AG09319 (cell line): ENCODE measurements around the gene RNF126.
A peak's percentile ranks its signal among the peaks of the same experiment; 100 is the strongest.
"Not testable (repeated sequence)": the region's sequence is repeated elsewhere in the genome, so short reads cannot be mapped to it uniquely, and the experiment has no call there.

Experiments used
- DNase-seq: peaks from one replicate; pipeline ENCODE4 v3.0.0-alpha.2; 2010; ENCODE audit warnings: low read depth; ENCODE audit errors: extremely low read depth
- CTCF ChIP-seq: IDR thresholded peaks from 2 replicates; pipeline ENCODE4 v1.5.1; 2011; ENCODE audit warnings: low read depth, mild to moderate bottlenecking, inconsistent platforms, low read length, moderate library complexity

Gene RNF126

DNA sequence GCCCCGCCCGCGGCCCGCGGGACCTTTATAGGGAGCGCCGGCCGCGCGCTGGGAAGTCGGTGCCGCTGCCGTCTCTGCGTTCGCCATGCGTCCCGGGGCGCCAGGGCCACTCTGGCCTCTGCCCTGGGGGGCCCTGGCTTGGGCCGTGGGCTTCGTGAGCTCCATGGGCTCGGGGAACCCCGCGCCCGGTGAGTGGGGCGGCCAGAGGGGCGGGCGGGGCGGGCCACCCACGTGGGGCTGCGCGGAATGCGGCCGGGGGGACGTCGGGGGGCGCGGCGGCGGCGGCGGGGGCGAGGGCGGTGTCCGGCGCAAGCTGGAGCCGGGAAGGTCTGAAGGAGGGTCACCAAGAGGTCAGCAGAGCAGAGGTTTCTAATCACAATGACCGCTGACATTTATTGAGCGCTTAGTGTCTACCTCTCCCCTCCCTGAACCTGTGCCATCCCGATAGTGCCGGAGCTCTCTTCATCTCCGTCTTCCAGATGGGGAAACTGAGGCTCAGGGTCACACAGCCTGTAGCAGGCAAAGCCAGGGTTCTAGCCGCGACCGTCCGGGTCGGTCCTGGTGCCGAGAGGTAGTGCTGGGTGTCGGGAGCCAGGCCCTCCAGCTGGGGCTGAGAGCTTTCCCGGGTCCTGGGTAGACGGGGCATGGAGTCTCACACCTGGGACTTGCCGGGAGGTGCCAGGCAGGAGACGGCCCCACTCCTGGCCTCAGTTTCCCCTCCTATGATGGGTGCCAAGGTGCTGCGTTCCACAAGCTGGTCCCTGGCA lies 13.5 kb upstream of the RNF126 start, which contains the start of gene FSTL3:
TSS of gene FSTL3 (plus strand) at position 54 of the 767 bp plus-strand sequence. CDS start at position 86, 32 bp downstream.
- TF ChIP-seq CTCF, result no peak
- DNase-seq, result no peak

GRCh38 chr19:676007-676338 lies 13.0 kb upstream of the RNF126 start:
- DNase-seq, result no peak
- no peak for TF ChIP-seq CTCF

- no peak for TF ChIP-seq CTCF
- no peak for DNase-seq
Observed at GRCh38 chr19:674282-675151, 11.5 kb upstream of the RNF126 start.

DNA sequence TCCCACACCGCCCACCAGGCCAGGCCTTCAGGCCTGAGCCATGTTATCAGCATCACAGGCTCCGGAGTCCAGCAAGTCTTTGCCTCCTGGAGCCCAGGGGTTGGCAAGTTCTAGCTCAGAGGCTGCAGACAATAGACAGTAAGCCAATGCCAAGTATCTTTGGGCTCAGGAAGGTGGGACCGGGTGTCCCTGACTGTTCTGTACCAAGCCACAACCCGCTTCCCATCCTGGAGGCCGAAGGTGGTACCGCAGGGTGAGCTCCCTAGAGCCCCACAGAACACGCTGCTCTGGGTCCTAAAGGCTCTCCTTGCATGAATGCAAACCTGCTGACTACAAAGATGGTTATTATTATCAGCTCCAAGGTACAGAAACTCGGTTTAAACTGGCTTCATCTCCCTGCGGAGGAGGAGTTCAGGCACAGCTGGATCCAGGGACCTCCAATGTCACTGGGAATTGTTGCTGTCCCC lies 7.6 kb upstream of the RNF126 start:
- DNase-seq, result no peak
- TF ChIP-seq CTCF, result no peak

DNA sequence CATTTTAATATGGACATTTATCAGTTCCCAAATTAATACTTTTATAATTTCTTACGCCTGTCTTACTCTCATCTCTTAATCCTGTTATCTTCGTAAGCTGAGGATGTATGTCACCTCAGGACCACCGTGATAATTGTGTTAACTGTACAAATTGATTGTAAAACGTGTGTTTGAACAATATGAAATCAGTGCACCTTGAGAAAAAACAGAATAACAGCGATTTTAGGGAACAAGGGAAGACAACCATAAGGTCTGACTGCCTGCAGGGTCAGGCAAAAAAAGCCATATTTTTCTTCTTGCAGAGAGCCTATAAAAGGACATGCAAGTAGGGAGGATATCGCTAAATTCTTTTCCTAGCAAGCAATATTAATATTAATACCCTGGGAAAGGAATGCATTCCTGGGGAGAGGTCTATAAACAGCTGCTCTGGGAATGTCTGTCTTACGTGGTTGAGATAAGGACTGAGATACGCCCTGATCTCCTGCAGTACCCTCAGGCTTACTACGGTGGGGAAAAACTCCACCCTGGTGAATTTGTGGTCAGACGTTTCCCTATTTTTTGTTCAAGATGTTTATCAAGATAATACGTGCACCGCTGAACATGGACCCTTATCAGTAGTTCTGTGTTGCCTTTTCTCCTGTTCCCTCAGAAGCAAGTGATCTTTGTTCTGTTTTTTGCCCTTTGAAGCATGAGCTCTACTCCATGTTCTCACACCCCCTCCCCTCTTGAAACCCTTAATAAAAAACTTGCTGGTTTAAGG lies 5.8 kb upstream of the RNF126 start:
- DNase-seq, result not testable (repeated sequence)

DNA sequence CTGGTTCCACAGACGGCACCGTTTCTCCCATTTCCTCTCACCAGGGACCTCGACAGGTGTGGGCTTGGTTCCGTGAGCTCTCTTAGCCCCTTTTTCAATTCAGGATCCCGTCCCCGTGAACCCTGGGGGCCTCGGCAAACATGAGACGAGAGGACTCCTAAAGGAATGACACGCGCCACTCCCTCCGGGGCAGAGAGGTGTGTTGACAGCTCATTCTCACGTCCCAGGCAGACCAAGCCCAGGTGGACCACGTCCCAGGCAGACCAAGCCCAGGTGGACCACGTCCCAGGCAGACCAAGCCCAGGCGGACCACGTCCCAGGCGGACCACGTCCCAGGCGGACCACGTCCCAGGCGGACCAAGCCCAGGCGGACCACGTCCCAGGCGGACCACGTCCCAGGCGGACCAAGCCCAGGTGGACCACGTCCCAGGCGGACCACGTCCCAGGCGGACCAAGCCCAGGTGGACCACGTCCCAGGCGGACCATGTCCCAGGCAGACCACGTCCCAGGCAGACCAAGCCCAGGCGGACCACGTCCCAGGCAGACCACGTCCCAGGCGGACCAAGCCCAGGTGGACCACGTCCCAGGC lies 4.1 kb upstream of the RNF126 start:
- not testable (repeated sequence) for DNase-seq

GRCh38 chr19:664913-665443 lies 2.0 kb upstream of the RNF126 start:
- peak; percentile 27 for DNase-seq
- peak; percentile 88 for TF ChIP-seq CTCF
